ENCODE measurements around the gene AKT1.

Gene AKT1

DNA sequence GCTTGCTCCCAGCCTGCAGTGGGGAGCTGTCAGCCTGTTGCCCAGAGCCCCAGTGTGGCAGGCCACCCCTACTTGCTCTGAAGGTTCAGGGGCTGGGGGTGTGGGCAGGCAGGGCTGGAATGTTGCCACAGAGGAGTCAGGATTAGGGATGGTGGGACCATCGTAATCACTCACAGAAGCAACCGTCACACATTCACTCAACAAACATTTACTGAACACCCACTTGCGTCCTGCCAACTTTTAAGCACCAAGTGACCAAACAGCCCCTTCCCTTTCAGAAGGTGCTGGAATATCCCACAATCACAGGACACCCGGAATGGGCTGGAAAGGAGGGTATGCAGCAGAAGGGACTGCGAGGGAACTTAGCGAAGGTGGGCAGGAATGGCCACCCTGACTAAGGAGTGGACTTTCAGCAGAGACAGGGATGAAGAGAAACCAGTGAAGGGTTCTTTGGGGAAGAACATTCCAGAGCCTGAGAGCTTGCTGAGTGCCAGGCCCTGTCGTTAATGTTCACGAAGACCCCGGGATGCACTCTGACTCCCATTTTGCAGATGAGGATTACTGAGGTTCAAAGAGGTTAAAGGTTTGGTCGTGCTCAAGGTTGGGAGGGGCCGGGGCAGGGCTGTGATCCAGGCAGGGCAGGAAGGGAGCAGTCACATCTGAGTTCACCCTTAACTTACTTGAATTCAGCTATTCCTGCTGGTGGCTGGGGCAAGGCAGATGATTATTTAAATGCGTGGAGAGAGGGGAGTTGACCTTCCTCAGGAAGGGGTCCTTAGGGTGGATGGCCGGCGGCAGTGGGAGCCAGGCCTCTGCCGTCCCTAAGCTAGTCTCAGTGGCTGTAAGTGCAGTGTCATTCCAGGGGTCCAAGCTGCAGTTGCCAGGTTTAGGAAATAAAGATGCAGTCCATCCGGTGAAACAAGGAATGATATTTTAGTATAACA is 3.0 kb upstream of the AKT1 start:
- no peak for DNase-seq

- DNase-seq: no peak
Measured at GRCh38 chr14:104797115-104798044, 1.8 kb upstream of the AKT1 start.

DNA sequence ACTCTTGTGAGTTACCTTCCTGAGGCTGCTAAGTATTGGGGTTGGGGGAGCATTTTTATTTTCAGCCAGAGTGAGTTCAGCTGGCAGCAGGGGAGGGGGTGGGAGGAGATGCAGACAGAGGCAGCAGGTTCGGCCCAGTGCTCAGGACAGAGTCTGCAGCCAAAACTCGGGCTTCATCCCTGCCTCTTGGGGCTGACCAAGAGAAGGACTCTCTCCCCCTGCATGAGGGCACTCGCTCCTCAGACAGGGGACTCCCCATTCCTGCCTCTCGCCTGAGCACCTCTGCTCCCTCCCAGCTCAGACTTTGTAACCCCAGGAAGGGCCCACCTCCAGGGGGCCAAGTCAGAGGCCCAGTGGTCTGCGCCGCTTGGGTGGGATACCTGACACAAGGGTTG is 1.1 kb upstream of the AKT1 start:
- DNase-seq: no peak

- DNase-seq: peak; percentile 39
Measured at GRCh38 chr14:104795781-104796686, 486 bp upstream of the AKT1 start.

DNA sequence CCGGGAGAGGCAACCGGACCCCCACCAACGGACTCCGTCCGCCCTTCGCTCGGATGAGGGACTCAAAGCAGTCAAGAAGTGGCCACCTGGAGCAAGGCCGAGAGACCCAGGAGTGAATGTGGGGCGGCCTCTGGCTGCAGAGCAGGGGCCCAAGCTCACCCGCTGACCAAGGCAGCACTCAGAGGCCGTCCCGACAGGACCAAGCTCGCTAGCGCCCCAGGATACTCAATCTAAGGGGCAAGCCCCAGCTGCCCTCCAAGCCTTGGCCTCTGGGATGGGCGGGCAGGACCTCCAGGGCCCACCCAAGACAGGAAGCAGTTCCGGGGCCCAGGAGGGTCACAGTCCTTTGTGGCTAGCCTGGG is 936 bp downstream of the AKT1 start:
- DNase-seq: peak; percentile 24

DNA sequence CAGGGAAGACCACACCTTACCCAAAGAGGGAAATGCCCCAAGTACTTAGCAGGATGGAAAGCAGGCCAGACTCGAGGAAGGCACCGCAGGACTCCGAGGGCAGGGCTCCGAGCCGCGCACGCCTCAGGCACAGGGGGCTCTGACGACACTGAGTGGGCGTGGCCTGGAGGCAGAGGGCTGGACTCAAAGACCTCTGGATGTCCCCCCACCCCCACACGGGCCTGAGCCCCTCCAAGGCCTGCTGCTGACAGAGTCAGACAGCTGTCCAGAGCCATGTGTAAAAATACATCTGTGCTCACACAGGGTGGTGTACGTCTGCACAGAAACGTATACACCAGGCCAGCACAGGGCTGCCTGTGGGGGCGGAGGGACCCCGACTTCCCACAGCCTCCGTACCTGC is 1.4 kb downstream of the AKT1 start:
- peak; percentile 57 for DNase-seq

GRCh38 chr14:104793703-104793959 is 1.9 kb downstream of the AKT1 start:
- DNase-seq: no peak

DNA sequence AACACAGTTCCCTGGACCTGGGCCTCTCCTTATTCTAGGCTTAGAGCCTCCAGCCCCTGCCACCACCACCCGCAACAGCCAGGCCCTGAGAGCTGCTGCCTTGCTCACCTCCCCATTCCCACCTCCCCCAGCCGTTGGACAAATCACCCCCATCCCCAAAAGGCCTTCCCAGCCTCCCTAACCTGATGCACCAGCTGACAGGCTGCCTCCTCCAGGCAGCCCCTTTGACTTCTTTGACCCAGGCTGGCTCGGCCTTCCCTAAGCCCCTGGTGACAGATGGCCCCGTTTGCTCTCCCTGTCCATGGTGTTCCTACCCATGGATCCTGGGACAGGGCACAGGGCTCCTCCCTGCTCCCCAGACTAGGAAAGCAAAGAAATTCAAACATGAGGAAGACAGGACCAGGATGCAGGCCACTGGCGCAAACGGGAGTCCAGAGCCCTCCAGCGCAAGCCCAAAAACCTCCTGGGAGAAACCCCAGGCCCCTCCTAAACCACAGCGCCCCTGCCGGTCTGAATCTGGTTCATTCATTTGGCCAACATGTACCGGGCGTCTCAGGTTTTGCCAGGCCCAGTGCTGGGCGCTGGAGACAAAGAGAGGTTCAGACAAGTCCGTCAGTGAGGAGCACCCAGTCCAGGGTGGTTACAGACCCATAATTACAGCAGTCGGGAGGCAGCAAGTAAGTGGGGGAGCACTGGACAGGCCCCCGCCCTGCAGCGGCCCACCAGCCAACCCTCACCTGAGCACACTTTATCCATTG is 2.4 kb downstream of the AKT1 start:
- no peak for DNase-seq

GRCh38 chr14:104792101-104792884 is 3.3 kb downstream of the AKT1 start:
- DNase-seq: no peak

DNA sequence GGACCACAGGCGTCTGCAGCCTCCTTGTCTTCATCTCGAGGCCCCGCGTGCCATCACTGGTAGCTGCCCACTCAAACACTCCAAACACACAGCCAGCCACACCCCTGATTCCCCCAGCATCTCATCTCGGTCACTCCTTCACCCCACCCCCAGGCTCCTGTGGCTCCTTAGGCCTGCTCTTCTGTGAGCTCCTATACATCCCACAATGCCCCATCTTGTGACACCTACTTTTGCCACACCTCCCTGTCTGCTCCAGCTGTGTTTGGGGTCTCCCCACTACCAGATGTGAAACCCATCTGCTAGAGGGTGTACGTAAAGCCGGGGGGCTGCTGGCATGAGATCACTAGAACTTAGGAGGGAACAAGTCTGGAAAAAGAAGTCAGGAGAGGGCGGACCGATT is 4.1 kb downstream of the AKT1 start:
- no peak for DNase-seq

DNA sequence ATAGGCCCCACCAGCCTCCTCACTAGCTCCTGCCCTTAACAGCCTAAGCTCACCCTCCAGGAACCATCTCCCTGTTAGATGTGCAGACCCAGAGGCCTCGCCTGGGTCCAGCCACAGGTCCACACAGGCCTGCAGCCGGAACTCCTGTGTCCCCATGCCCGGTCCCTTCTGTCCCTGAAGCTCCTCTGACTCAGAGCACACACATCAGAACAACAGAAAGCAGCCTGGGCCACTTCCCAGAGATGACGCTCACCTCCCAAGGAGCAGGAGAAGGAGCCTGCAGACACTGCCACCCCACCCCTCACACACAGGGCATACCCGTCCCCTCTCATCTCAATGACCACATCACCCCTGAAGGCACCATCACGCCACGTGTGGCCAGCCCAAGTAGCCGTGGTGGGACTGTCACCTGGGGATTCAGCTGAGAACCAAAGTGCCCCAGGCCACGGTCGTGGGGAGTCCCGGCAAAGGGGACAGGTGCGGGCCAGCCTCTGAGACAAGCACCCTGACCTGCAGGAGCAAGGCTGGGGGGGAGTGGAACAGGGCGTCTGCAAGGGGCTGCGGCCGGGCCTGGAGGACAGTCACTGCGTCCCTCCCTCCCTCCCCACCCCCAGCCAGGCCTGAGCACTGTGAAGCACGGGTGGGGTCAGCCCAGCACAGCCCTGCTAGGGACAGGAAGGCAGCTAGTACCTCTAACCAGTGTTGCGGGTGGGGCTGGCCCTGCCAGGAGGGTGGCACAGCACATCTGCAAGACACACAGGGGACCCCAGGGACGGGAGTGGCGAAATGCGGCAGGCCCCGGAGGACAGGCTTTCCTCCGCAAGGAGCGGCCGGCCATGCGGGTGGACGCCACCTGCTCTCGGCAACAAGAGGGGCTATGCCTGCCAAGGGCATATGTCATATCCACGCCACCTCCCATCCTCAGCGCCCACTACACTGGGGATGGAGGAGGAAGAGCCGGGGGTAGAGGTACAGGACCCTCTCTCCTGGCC is 5.5 kb downstream of the AKT1 start:
- no peak for DNase-seq

DNA sequence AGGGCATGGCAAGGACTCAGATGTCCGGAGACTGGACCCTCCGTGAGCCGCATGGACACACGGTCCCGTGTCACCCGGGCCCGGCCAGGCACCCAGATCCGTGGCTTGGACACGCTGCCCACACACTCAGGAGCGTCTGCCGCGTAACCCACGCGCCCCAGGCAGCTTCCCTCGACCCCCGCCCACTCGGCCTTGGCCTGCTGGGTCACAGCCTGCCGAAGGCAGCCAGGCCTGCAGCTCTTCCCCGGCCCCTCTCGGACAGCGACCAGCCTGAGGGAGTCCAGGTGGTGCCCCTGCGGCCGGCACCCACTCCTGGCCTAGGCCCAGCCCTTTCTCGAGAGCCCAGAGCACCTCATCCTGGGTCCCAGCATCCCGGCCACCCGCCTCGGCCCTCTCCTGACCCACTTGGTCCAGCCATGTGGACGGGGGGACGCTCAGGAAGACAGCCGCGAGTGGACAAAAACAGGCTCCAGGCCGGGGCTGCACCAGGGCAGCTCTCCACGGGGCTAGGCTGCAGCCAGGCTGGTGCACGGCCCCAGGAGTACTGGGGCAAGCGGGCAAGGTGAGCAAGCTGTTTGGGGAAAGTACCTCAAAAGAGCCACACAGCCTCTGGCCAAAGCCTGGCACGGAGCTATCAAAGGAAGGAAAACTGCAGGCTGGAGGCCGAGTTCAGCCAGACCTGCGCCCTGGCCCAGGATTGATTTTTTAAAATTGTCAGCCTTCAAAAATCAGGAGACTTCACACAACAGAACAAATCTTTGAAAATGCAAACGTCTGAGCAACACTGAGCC is 6.5 kb downstream of the AKT1 start:
- no peak for DNase-seq

DNA sequence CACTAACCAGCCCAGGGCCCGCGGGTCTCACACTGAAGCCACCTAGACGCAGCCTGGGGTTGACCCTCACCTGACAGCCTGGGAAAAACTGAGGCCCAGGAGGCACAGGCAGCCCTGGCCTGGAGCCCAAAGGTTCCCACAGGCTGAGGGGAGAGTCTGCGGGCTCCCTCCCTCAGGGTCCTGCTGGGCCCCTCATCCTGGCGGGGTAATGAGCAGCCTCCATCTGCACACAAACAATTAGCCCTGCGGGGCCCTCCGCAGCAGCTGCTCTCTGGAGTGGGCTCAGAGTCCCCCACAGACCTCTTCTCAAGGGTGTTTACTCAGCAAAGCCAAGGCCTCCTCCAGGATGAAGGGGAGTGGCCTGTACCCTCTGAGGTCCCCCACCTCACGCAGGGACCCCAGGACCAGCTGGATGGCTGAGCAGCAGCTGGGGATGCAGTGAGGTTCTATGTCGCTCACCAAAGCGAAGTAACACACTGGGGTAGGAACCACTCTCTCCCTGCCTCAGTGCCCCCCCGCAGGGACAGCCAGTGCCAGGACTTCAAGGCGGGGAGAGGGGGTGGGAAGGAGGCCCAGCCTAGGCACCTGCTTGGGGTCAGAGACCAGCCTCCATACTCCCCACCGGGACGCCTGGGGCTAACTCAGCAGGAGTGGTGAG is 7.3 kb downstream of the AKT1 start:
- no peak for DNase-seq

GRCh38 chr14:104787736-104788135 is 7.8 kb downstream of the AKT1 start:
- DNase-seq: no peak

- no peak for DNase-seq
Measured at GRCh38 chr14:104786726-104787675, 8.5 kb downstream of the AKT1 start.

DNA sequence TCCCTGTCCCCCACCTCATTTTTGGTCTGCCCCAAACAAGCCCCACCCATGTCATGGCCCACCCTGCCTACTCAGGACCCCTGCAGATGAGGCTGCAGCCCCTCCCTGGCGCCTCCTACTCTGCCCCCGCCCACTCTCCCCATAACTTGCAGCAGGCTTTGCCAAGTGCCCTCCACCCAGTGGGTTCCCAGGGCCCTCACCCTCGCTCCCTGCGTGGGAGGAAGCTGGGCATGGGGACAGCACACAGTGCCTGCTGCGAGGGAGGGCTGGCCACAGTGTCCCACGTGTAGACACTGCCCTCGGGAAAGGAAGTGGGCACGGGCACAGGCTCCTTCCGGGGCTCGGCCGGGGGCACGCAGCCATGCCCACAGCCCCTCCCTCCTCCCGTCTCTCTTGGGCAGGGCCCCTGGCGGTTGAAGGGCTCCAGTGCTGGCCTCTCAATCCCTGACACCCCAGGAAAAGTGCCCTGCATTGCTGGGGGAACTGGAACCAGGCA is 9.4 kb downstream of the AKT1 start:
- peak; percentile 57 for DNase-seq

GRCh38 chr14:104785708-104786080 is 9.9 kb downstream of the AKT1 start:
- DNase-seq: no peak
